H9 (cell line): Measurements from ENCODE around the gene ADH1B. TPM values are rescaled to one million over a fixed set of nuclear protein-coding genes. Genes with fewer than 3 reads are reported as not detected.
"Not testable (repeated sequence)": the region's sequence is repeated elsewhere in the genome, so short reads cannot be mapped to it uniquely, and the experiment has no call there.

Experiments used
- DNase-seq: peaks from one replicate; pipeline ENCODE4 v3.0.0-alpha.2; 2017
- H2AFZ ChIP-seq: one replicate; pipeline ENCODE4 v1.6.1; 2013; ENCODE audit warnings: mild to moderate bottlenecking, low read length, control low read depth, moderate library complexity
- H2AK5ac ChIP-seq: 2 replicates; pipeline ENCODE4 v1.6.1; 2013; ENCODE audit warnings: low read length, control low read depth, mixed read lengths; ENCODE audit not compliant: insufficient read length
- H2BK120ac ChIP-seq: one replicate; pipeline ENCODE4 v1.6.1; 2013; ENCODE audit warnings: low read depth, mild to moderate bottlenecking, low read length, control low read depth, inconsistent platforms; ENCODE audit not compliant: poor library complexity, severe bottlenecking
- H2BK12ac ChIP-seq: 2 replicates; pipeline ENCODE4 v1.6.1; 2013; ENCODE audit warnings: low read length, control low read depth, mixed read lengths, low read depth; ENCODE audit not compliant: insufficient read length
- H2BK15ac ChIP-seq: 2 replicates; pipeline ENCODE4 v1.6.1; 2013; ENCODE audit warnings: low read depth, low read length, control low read depth
- H2BK20ac ChIP-seq: one replicate; pipeline ENCODE4 v1.6.1; 2013; ENCODE audit warnings: low read depth, mild to moderate bottlenecking, low read length, control low read depth, inconsistent platforms; ENCODE audit not compliant: poor library complexity, severe bottlenecking
- H2BK5ac ChIP-seq: 2 replicates; pipeline ENCODE4 v1.6.1; 2013; ENCODE audit warnings: low read length, control low read depth, mixed read lengths; ENCODE audit not compliant: insufficient read length
- H3K14ac ChIP-seq: 2 replicates; pipeline ENCODE4 v1.6.1; 2013; ENCODE audit warnings: low read length, control low read depth; ENCODE audit not compliant: insufficient read depth
- H3K18ac ChIP-seq: 2 replicates; pipeline ENCODE4 v1.6.1; 2013; ENCODE audit warnings: low read depth, mild to moderate bottlenecking, mixed read lengths, low read length, control low read depth; ENCODE audit not compliant: insufficient read length
- H3K23ac ChIP-seq: 2 replicates; pipeline ENCODE4 v1.6.1; 2013; ENCODE audit warnings: low read length, control low read depth, mixed read lengths, low read depth; ENCODE audit not compliant: insufficient read length
- H3K23me2 ChIP-seq: 2 replicates; pipeline ENCODE4 v1.6.1; 2013; ENCODE audit warnings: low read depth, mild to moderate bottlenecking, mixed read lengths, low read length, control low read depth; ENCODE audit not compliant: insufficient read length, poor library complexity, severe bottlenecking
- H3K27ac ChIP-seq: 2 replicates; pipeline ENCODE4 v1.5.1; 2013; ENCODE audit warnings: low read length, control low read depth, mixed read lengths, low read depth; ENCODE audit not compliant: insufficient read length
- H3K27me3 ChIP-seq: 2 replicates; pipeline ENCODE4 v1.6.1; 2013; ENCODE audit warnings: low read length, control low read depth, inconsistent platforms; ENCODE audit not compliant: insufficient read depth
- H3K4ac ChIP-seq: 2 replicates; pipeline ENCODE4 v1.6.1; 2013; ENCODE audit warnings: low read depth, mild to moderate bottlenecking, control low read depth, inconsistent platforms, low read length, moderate library complexity
- H3K4me1 ChIP-seq: 2 replicates; pipeline ENCODE4 v1.6.1; 2013; ENCODE audit warnings: low read length, control low read depth, inconsistent platforms; ENCODE audit not compliant: insufficient read depth
- H3K4me2 ChIP-seq: 2 replicates; pipeline ENCODE4 v1.6.1; 2013; ENCODE audit warnings: low read length, control low read depth, mixed read lengths; ENCODE audit not compliant: insufficient read length, insufficient read depth
- H3K56ac ChIP-seq: 2 replicates; pipeline ENCODE4 v1.6.1; 2013; ENCODE audit warnings: low read depth, mild to moderate bottlenecking, mixed read lengths, low read length, control low read depth; ENCODE audit not compliant: insufficient read length
- H3K79me1 ChIP-seq: 2 replicates; pipeline ENCODE4 v1.6.1; 2013; ENCODE audit warnings: low read depth, mild to moderate bottlenecking, moderate library complexity, low read length, control low read depth, inconsistent platforms; ENCODE audit not compliant: insufficient read depth, poor library complexity, severe bottlenecking
- H3K79me2 ChIP-seq: 2 replicates; pipeline ENCODE4 v1.6.1; 2013; ENCODE audit warnings: low read length, control low read depth, inconsistent platforms; ENCODE audit not compliant: insufficient read depth
- H3K9ac ChIP-seq: 2 replicates; pipeline ENCODE4 v1.6.1; 2013; ENCODE audit warnings: low read length, control low read depth, mixed read lengths; ENCODE audit not compliant: insufficient read length; ENCODE audit errors: extremely low read depth
- H3K9me3 ChIP-seq: one replicate; pipeline ENCODE4 v1.6.1; 2013; ENCODE audit warnings: low read depth, low read length, inconsistent platforms; ENCODE audit not compliant: control insufficient read depth
- H3T11ph ChIP-seq: one replicate; pipeline ENCODE4 v1.6.1; 2013; ENCODE audit warnings: mild to moderate bottlenecking, low read length, control low read depth, inconsistent platforms
- H4K20me1 ChIP-seq: one replicate; pipeline ENCODE4 v1.6.1; 2013; ENCODE audit not compliant: control insufficient read depth, insufficient read length, insufficient read depth
- H4K5ac ChIP-seq: 2 replicates; pipeline ENCODE4 v1.6.1; 2013; ENCODE audit warnings: low read depth, mild to moderate bottlenecking, mixed read lengths, low read length, control low read depth; ENCODE audit not compliant: insufficient read length
- H4K8ac ChIP-seq: replicated peaks from 2 replicates; pipeline ENCODE4 v1.6.1; 2013; ENCODE audit warnings: low read length, control low read depth, mixed read lengths, low read depth; ENCODE audit not compliant: insufficient read length
- H4K91ac ChIP-seq: 2 replicates; pipeline ENCODE4 v1.6.1; 2013; ENCODE audit warnings: low read depth, mild to moderate bottlenecking, moderate library complexity, mixed read lengths, low read length, control low read depth; ENCODE audit not compliant: insufficient read length
- H3K27ac Mint-ChIP-seq, 3 experiments: 2 replicates in 2 of 3; 3 replicates in 1 of 3; pipeline ENCODE4 v1.8.0; 2020 to 2021; ENCODE audit warnings: mixed read lengths in 3 of 3, mild to moderate bottlenecking in 1 of 3, moderate library complexity in 1 of 3
- H3K27me3 Mint-ChIP-seq: 2 replicates; pipeline ENCODE4 v1.8.0; 2021; ENCODE audit warnings: low read depth, mild to moderate bottlenecking, moderate library complexity, mixed read lengths
- H3K36me3 Mint-ChIP-seq, 3 experiments: 2 replicates in 2 of 3; 3 replicates in 1 of 3; pipeline ENCODE4 v1.8.0; 2020 to 2021; ENCODE audit warnings: low read depth in 3 of 3, mixed read lengths in 3 of 3; ENCODE audit not compliant: insufficient read depth in 1 of 3
- H3K4me1 Mint-ChIP-seq, 2 experiments: 2 replicates each; pipeline ENCODE4 v1.8.0; 2020; ENCODE audit warnings: mixed read lengths in 2 of 2
- H3K4me3 Mint-ChIP-seq, 2 experiments: 2 replicates in 1 of 2; 3 replicates in 1 of 2; pipeline ENCODE4 v1.8.0; 2020 to 2021; ENCODE audit warnings: mild to moderate bottlenecking in 2 of 2, mixed read lengths in 2 of 2, moderate library complexity in 1 of 2
- H3K9me3 Mint-ChIP-seq, 2 experiments: 2 replicates in 1 of 2; 3 replicates in 1 of 2; pipeline ENCODE4 v1.8.0; 2020; ENCODE audit warnings: mild to moderate bottlenecking in 2 of 2, mixed read lengths in 2 of 2, moderate library complexity in 1 of 2
- CTCF ChIP-seq: fragments of 200-600 bp; sonication (generic); conservative IDR thresholded peaks from 3 replicates; pipeline ENCODE4 v1.8.0; 2021; ENCODE audit warnings: antibody characterized with exemption, mild to moderate bottlenecking
- whole genome bisulfite sequencing: extraction: QIAGEN DNeasy Blood & Tissue Kit; methylation state at CpG from one replicate; pipeline ENCODE4 v1.1.7; 2013; ENCODE audit warnings: missing lambda C conversion rate, low lambda C conversion rate, mixed read lengths; ENCODE audit not compliant: insufficient read length; ENCODE audit errors: extremely low coverage; 5-methylcytosine and 5-hydroxymethylcytosine counted together
- total RNA-seq: library from RNA; stranded (reverse); gene quantifications from 2 replicates; pipeline ENCODE4 v1.2.1, GENCODE V29; 2021

Gene ADH1B
- total RNA-seq, 1 experiment from 2014 or later = not detected

GRCh38 chr4:99356992-99357391 is 35.8 kb upstream of the ADH1B start:
- Mint-ChIP-seq H3K36me3 (peaks cover 0 to 20% (median 8%) of the 10 kb centered on the region in 3 experiments; a peak in 6 of 7 replicates), H3K27me3 (no peaks in the 10 kb centered on the region)

GRCh38 chr4:99356149-99356548 is 34.9 kb upstream of the ADH1B start:
- H3K27ac Mint-ChIP-seq, H3K4me2 ChIP-seq, H3K4ac ChIP-seq, H3K4me3 Mint-ChIP-seq, H3K4me1 Mint-ChIP-seq, H2BK20ac ChIP-seq, H3K56ac ChIP-seq, H3K79me1 ChIP-seq, H3K9me3 ChIP-seq, H2BK5ac ChIP-seq, H3K27me3 ChIP-seq, H2BK120ac ChIP-seq, H3K4me1 ChIP-seq, H4K8ac ChIP-seq, H4K91ac ChIP-seq, H3K79me2 ChIP-seq, H3K27me3 Mint-ChIP-seq, H3K23me2 ChIP-seq, H3K27ac ChIP-seq, H3K23ac ChIP-seq, H3K18ac ChIP-seq, H3T11ph ChIP-seq, H2AFZ ChIP-seq, H3K9ac ChIP-seq, H4K5ac ChIP-seq, H3K14ac ChIP-seq, H2BK15ac ChIP-seq, H2AK5ac ChIP-seq, H4K20me1 ChIP-seq, DNase-seq, H2BK12ac ChIP-seq: not testable (repeated sequence)
- Mint-ChIP-seq H3K9me3 (peaks cover 35 to 49% of the 10 kb centered on the region in 2 experiments), H3K36me3 (peaks cover 0 to 20% (median 8%) of the 10 kb centered on the region in 3 experiments; a peak in 6 of 7 replicates)
- no CpG with 5 or more reads among the region's 10 CpGs for WGBS

More at GRCh38 chr4:99356992-99357391, 35.8 kb upstream of the ADH1B start:
- no peak overlapping the region for H3K14ac ChIP-seq
- H2AFZ ChIP-seq = no peak overlapping the region
- H3K9me3 ChIP-seq = no peaks in the 10 kb centered on the region
- H3K23ac ChIP-seq = no peak overlapping the region
- H3K9ac ChIP-seq = no peak overlapping the region
- H3K56ac ChIP-seq = no peak overlapping the region
- H4K5ac ChIP-seq = no peak overlapping the region
- no peak overlapping the region for H3K4me3 Mint-ChIP-seq
- no peak overlapping the region for H3T11ph ChIP-seq
- H3K27me3 ChIP-seq = no peaks in the 10 kb centered on the region
- no CpG with 5 or more reads among the region's 1 CpG for whole genome bisulfite sequencing
- H2BK12ac ChIP-seq = no peak overlapping the region
- H3K23me2 ChIP-seq = no peaks in the 10 kb centered on the region
- no peak for DNase-seq
- H4K20me1 ChIP-seq = no peaks in the 10 kb centered on the region
- H2BK20ac ChIP-seq = no peak overlapping the region
- TF ChIP-seq CTCF = no peak
- H2BK120ac ChIP-seq = no peak overlapping the region
- H3K79me2 ChIP-seq = no peaks in the 10 kb centered on the region
- no peak overlapping the region for H4K91ac ChIP-seq
- H3K4me1 Mint-ChIP-seq = no peaks in the 10 kb centered on the region
- H3K4ac ChIP-seq = no peak overlapping the region
- no peak overlapping the region for H4K8ac ChIP-seq
- no peak overlapping the region for H3K27ac Mint-ChIP-seq
- H3K4me2 ChIP-seq = no peak overlapping the region
- H2BK5ac ChIP-seq = no peak overlapping the region
- no peak overlapping the region for H3K27ac ChIP-seq
- no peak overlapping the region for H2BK15ac ChIP-seq
- no peak overlapping the region for H2AK5ac ChIP-seq
- no peaks in the 10 kb centered on the region for H3K4me1 ChIP-seq
- H3K18ac ChIP-seq = no peak overlapping the region
- peaks cover 35 to 49% of the 10 kb centered on the region in 2 experiments for H3K9me3 Mint-ChIP-seq
- H3K79me1 ChIP-seq = no peaks in the 10 kb centered on the region
